ENCODE measurements around the gene MPI.

DNA sequence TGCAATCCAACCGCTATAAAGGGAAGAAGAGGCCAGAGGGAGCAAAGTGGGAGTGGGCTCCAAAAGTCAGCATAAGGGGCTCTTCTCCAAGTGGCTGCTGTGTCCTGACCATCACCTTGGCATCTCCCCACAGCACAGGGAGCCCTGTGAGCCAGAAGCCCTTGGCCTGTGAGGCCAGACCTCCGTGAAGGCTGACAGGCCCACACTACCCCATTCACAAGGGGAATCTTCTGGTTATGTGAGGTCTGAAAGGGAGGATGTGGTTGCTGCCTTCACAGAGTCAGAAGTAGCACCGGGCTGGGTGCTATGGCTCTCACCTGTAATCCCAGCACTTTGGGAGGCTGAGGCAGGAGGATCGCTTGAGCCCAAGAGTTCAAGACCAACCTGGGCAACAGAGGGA lies 44.3 kb upstream of the MPI start:
- no peak for TF ChIP-seq EZH2phosphoT487 (IDR thresholded peaks at IDR 0.05; ENCODE audit: insufficient read depth, low read depth)
- no peak for TF ChIP-seq EZH2 (IDR thresholded peaks at IDR 0.05; ENCODE audit: insufficient read depth, poor library complexity, severe bottlenecking)
